Astrocyte (in vitro differentiated cells and primary cell): Measurements from ENCODE around the gene FAM53B.

Experiments
- EZH2 ChIP-seq: IDR thresholded peaks from 2 replicates; pipeline ENCODE4 v1.6.1; 2012; ENCODE audit warnings: mild to moderate bottlenecking, low read length, inconsistent platforms; ENCODE audit not compliant: insufficient read depth
- TF ChIP-seq, protein P1 (sequence below): IDR thresholded peaks from 2 replicates; pipeline ENCODE4 v1.5.1; 2011; ENCODE audit warnings: low read depth, mild to moderate bottlenecking, inconsistent platforms, low read length, moderate library complexity; ENCODE audit not compliant: insufficient read depth

DNA sequence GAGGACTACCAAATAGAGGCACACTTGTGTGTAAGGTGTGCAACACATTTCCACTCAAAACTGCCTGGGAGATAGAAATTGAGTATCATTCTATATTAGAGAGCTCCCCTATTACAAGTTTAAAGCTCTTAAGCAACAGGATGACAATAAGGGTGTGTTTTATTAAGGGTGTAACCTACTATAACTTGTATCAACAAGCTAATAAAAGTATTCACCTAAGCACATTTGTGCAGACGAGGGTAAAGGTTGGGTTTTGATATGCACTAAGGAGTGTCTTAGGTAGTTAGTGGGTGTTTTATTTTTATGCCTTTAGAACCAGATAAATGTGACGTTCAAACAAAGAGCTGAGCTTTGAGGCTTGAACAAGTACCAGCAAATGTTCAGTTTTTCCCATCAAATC lies 2.8 kb upstream of the FAM53B start:
- TF ChIP-seq, protein P1, sequence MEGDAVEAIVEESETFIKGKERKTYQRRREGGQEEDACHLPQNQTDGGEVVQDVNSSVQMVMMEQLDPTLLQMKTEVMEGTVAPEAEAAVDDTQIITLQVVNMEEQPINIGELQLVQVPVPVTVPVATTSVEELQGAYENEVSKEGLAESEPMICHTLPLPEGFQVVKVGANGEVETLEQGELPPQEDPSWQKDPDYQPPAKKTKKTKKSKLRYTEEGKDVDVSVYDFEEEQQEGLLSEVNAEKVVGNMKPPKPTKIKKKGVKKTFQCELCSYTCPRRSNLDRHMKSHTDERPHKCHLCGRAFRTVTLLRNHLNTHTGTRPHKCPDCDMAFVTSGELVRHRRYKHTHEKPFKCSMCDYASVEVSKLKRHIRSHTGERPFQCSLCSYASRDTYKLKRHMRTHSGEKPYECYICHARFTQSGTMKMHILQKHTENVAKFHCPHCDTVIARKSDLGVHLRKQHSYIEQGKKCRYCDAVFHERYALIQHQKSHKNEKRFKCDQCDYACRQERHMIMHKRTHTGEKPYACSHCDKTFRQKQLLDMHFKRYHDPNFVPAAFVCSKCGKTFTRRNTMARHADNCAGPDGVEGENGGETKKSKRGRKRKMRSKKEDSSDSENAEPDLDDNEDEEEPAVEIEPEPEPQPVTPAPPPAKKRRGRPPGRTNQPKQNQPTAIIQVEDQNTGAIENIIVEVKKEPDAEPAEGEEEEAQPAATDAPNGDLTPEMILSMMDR: no peak
- no peak for TF ChIP-seq EZH2
